HEK293 (cell line): ENCODE results near the gene ASMTL.

Experiments
- CTCF ChIA-PET: fragments of 350-600 bp; formaldehyde crosslinking; extraction: SDS; loops from one replicate; lab custom pipeline; 2021; ENCODE audit warnings: antibody characterized with exemption; lab: Yijun Ruan, JAX
- POLR2A ChIA-PET: fragments of 300-600 bp; formaldehyde crosslinking; extraction: SDS; loops from one replicate; lab custom pipeline; 2020; ENCODE audit warnings: antibody characterized with exemption, inconsistent platforms; lab: Yijun Ruan, JAX
- H3K27ac ChIP-seq: fragments of 200-500 bp; sonication (Bioruptor generic); 2 replicates; pipeline ENCODE4 v1.5.1; 2014; ENCODE audit warnings: low read depth, low read length, control low read depth, inconsistent platforms; ENCODE audit errors: extremely low read depth
- H3K36me3 ChIP-seq, 2 experiments: fragments of 200-500 bp in 1 of 2; sonication (Bioruptor generic) in 1 of 2; 1 replicate in 1 of 2; 2 replicates in 1 of 2; pipeline ENCODE4 v1.5.1; 2014 to 2017; ENCODE audit warnings: inconsistent platforms in 2 of 2, low read length in 2 of 2; ENCODE audit not compliant: control insufficient read depth in 2 of 2, insufficient read depth in 1 of 2
- H3K4me1 ChIP-seq: fragments of 200-500 bp; sonication (Bioruptor generic); 2 replicates; pipeline ENCODE4 v1.5.1; 2014; ENCODE audit warnings: mild to moderate bottlenecking, low read length, inconsistent platforms; ENCODE audit not compliant: control insufficient read depth, insufficient read depth
- H3K4me3 ChIP-seq: 2 replicates; pipeline ENCODE4 v1.5.1; 2011; ENCODE audit warnings: low read depth, mild to moderate bottlenecking, control low read depth, low read length, moderate library complexity
- H3K9me3 ChIP-seq: fragments of 200-500 bp; sonication (Bioruptor generic); 2 replicates; pipeline ENCODE4 v1.5.1; 2014; ENCODE audit warnings: low read depth, low read length, inconsistent platforms; ENCODE audit not compliant: control insufficient read depth, insufficient read depth
- GFI1B ChIP-seq: fragments of 450-650 bp; formaldehyde crosslinking; IDR thresholded peaks from 2 replicates; pipeline ENCODE4 v1.5.1; 2016; ENCODE audit warnings: missing biosample characterization, missing genetic modification characterization
- KLF8 ChIP-seq: fragments of 450-650 bp; formaldehyde crosslinking; IDR thresholded peaks from 2 replicates; pipeline ENCODE4 v1.5.1; 2016; ENCODE audit warnings: missing biosample characterization, missing genetic modification characterization
- ZFP3 ChIP-seq: fragments of 450-650 bp; formaldehyde crosslinking; IDR thresholded peaks from 2 replicates; pipeline ENCODE4 v1.5.1; 2016; ENCODE audit warnings: low read depth, missing biosample characterization, missing genetic modification characterization
- ZNF132 ChIP-seq: fragments of 450-650 bp; formaldehyde crosslinking; IDR thresholded peaks from 2 replicates; pipeline ENCODE4 v1.5.1; 2017; ENCODE audit warnings: missing biosample characterization, missing genetic modification characterization, borderline replicate concordance
- ZNF157 ChIP-seq: fragments of 450-650 bp; formaldehyde crosslinking; IDR thresholded peaks from 2 replicates; pipeline ENCODE4 v1.5.1; 2016; ENCODE audit warnings: missing biosample characterization, missing genetic modification characterization
- ZNF16 ChIP-seq: fragments of 450-650 bp; formaldehyde crosslinking; IDR thresholded peaks from 2 replicates; pipeline ENCODE4 v1.5.1; 2016; ENCODE audit warnings: low read depth, missing biosample characterization, missing genetic modification characterization
- ZNF266 ChIP-seq: fragments of 450-650 bp; formaldehyde crosslinking; IDR thresholded peaks from 2 replicates; pipeline ENCODE4 v1.5.1; 2016; ENCODE audit warnings: missing biosample characterization, missing genetic modification characterization, low read depth
- ZNF48 ChIP-seq: fragments of 450-650 bp; formaldehyde crosslinking; IDR thresholded peaks from 2 replicates; pipeline ENCODE4 v1.5.1; 2016; ENCODE audit warnings: missing biosample characterization, missing genetic modification characterization
- ZNF510 ChIP-seq: fragments of 450-650 bp; formaldehyde crosslinking; IDR thresholded peaks from 2 replicates; pipeline ENCODE4 v1.5.1; 2018; ENCODE audit warnings: mild to moderate bottlenecking, missing genetic modification characterization, missing biosample characterization; ENCODE audit not compliant: insufficient replicate concordance
- ZNF747 ChIP-seq: fragments of 450-650 bp; formaldehyde crosslinking; IDR thresholded peaks from 2 replicates; pipeline ENCODE4 v1.5.1; 2016; ENCODE audit warnings: missing biosample characterization, missing genetic modification characterization
- TF ChIP-seq, protein P1 (sequence below): fragments of 450-650 bp; formaldehyde crosslinking; IDR thresholded peaks from 2 replicates; pipeline ENCODE4 v1.5.1; 2016; ENCODE audit warnings: missing biosample characterization, missing genetic modification characterization
- TF ChIP-seq, protein P2 (sequence below): fragments of 450-650 bp; formaldehyde crosslinking; IDR thresholded peaks from 2 replicates; pipeline ENCODE4 v1.5.1; 2016; ENCODE audit warnings: missing biosample characterization, missing genetic modification characterization
- TF ChIP-seq, protein P3 (sequence below): fragments of 450-650 bp; formaldehyde crosslinking; conservative IDR thresholded peaks from 2 replicates; pipeline ENCODE4 v1.5.1; 2016; ENCODE audit warnings: low read depth, missing biosample characterization, missing genetic modification characterization
- TF ChIP-seq, protein P4 (sequence below): fragments of 450-650 bp; IDR thresholded peaks from 2 replicates; pipeline ENCODE4 v1.5.1; 2018; ENCODE audit warnings: missing biosample characterization, missing genetic modification characterization

Gene ASMTL

DNA sequence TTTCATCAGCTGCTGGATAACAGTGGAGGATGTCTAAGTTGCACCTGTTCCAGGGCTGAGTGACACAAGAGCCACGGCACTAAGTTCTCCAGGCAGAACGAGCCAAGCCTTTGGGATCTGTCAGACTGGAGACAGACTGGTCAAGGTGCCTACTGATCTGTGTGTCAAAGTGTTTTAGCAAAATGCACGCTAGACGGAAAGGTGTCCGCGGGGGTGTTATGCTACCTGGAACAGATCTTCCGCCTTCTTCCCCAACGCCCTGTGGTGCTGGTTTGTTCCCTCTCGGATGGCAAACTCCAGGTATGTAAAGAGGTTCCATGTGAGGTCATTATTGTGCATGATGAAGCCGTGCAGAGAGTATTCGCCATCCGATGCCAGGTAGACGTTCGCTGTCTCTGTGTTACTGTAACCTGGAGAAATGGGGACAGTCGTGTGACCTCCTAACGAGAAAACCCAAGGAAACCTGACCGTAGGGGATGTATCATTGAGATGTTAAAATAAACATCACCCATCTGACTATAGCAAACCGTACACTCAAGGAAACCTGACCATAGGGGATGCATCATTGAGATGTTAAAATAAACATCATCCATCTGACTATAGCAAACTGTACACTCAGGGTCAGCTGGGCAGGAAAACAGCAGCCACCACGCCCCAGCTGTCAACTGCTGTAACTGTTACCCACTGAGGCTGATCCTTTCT lies 31.1 kb downstream of the ASMTL start (continued):
- no peak for TF ChIP-seq ZNF747 (tag by site-specific recombination)
- TF ChIP-seq, protein P1, sequence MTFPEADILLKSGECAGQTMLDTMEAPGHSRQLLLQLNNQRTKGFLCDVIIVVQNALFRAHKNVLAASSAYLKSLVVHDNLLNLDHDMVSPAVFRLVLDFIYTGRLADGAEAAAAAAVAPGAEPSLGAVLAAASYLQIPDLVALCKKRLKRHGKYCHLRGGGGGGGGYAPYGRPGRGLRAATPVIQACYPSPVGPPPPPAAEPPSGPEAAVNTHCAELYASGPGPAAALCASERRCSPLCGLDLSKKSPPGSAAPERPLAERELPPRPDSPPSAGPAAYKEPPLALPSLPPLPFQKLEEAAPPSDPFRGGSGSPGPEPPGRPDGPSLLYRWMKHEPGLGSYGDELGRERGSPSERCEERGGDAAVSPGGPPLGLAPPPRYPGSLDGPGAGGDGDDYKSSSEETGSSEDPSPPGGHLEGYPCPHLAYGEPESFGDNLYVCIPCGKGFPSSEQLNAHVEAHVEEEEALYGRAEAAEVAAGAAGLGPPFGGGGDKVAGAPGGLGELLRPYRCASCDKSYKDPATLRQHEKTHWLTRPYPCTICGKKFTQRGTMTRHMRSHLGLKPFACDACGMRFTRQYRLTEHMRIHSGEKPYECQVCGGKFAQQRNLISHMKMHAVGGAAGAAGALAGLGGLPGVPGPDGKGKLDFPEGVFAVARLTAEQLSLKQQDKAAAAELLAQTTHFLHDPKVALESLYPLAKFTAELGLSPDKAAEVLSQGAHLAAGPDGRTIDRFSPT (tag by site-specific recombination) = no peak
- TF ChIP-seq, protein P2, sequence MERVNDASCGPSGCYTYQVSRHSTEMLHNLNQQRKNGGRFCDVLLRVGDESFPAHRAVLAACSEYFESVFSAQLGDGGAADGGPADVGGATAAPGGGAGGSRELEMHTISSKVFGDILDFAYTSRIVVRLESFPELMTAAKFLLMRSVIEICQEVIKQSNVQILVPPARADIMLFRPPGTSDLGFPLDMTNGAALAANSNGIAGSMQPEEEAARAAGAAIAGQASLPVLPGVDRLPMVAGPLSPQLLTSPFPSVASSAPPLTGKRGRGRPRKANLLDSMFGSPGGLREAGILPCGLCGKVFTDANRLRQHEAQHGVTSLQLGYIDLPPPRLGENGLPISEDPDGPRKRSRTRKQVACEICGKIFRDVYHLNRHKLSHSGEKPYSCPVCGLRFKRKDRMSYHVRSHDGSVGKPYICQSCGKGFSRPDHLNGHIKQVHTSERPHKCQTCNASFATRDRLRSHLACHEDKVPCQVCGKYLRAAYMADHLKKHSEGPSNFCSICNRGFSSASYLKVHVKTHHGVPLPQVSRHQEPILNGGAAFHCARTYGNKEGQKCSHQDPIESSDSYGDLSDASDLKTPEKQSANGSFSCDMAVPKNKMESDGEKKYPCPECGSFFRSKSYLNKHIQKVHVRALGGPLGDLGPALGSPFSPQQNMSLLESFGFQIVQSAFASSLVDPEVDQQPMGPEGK (tag by site-specific recombination) = no peak

DNA sequence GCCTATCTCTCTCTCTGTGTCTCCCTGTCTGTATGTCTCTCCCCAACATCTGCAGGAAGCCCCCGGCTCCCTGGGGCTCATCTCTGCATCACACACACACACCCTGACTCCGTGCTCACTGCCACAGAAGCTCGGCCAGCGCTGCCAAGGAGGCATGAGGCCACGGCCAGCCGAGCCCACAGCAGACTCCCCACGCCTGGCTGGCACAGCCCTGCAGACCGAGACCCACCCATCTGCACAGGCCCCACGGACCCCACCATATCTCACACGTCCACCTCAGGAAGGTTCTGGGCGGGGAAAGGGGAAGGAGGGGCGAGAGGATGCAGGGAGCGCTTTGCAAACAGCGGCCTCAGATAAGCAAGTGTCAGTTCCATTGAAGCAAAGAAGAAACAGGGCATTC lies 32.3 kb downstream of the ASMTL start:
- CTCF ChIA-PET = no interaction called here
- Histone ChIP-seq H3K27ac (no peak overlapping the region), H3K9me3 (no peaks in the 10 kb centered on the region; the same call in 1 of the 2 replicates)
- TF ChIP-seq ZNF16 (tag by site-specific recombination) (0 out of 2 replicates have a peak, but pooled peaks have one; percentile 1), ZNF132 (tag by site-specific recombination) (no peak), ZFP3 (tag by site-specific recombination) (no peak), ZNF510 (no peak), KLF8 (no peak)
- TF ChIP-seq, protein P3, sequence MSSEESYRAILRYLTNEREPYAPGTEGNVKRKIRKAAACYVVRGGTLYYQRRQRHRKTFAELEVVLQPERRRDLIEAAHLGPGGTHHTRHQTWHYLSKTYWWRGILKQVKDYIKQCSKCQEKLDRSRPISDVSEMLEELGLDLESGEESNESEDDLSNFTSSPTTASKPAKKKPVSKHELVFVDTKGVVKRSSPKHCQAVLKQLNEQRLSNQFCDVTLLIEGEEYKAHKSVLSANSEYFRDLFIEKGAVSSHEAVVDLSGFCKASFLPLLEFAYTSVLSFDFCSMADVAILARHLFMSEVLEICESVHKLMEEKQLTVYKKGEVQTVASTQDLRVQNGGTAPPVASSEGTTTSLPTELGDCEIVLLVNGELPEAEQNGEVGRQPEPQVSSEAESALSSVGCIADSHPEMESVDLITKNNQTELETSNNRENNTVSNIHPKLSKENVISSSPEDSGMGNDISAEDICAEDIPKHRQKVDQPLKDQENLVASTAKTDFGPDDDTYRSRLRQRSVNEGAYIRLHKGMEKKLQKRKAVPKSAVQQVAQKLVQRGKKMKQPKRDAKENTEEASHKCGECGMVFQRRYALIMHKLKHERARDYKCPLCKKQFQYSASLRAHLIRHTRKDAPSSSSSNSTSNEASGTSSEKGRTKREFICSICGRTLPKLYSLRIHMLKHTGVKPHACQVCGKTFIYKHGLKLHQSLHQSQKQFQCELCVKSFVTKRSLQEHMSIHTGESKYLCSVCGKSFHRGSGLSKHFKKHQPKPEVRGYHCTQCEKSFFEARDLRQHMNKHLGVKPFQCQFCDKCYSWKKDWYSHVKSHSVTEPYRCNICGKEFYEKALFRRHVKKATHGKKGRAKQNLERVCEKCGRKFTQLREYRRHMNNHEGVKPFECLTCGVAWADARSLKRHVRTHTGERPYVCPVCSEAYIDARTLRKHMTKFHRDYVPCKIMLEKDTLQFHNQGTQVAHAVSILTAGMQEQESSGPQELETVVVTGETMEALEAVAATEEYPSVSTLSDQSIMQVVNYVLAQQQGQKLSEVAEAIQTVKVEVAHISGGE (tag by site-specific recombination) = no peak
- TF ChIP-seq, all 188 proteins: peak for 1
- POLR2A ChIA-PET = no interaction called here
- no peak overlapping the region for H3K4me3 ChIP-seq
- peaks cover 13 to 40% of the 10 kb centered on the region in 2 experiments; a peak in 2 of 3 replicates for H3K36me3 ChIP-seq
- no peaks in the 10 kb centered on the region for H3K4me1 ChIP-seq

DNA sequence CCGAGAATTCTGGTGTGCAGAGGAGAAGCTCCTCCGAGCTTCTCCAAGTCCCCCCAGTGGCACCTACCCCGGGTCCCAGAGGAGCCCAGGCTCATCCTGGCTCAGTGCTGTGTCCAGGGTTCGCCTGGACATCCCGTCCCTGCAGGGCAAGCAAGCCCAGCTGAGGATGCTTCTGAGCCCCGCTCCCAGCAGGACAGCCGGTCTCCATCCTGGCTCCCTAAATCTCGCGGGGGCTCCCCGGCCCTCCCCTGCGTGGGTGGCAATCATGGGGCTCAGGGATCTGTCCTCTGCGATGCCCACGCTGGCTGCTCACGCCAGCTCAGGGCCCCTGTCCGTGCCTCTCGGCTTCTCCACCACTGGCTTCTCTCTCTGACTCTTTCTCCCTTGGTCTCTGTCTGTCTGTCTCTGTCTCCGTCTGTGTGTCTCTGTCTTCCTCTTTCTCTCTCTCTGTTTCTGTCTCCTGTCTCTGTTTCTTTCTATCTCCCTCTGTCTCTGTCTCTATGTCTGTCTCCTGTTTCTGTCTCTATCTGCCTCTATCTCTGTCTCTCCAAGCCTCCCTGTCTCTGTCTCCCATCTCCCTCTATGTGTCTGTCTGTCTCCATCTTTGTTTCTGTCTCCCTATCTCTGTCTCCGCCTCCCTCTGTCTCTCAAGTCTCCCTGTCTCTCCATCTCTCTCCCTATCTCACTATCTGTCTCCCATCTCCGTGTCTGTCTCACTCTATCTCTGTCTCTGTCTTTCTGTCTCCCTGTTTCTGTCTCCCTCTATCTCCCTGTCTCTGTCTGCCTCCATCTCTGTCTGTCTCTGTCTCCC lies 33.0 kb downstream of the ASMTL start:
- Histone ChIP-seq H3K36me3 (peaks cover 13 to 36% of the 10 kb centered on the region in 2 experiments; a peak in 2 of 3 replicates), H3K27ac (no peak overlapping the region), H3K4me3 (no peak overlapping the region), H3K9me3 (no peaks in the 10 kb centered on the region; the same call in 1 of the 2 replicates), H3K4me1 (no peaks in the 10 kb centered on the region)
- POLR2A ChIA-PET = no interaction called here
- TF ChIP-seq ZNF48 (tag by site-specific recombination) = 0 out of 2 replicates have a peak, but pooled peaks have one; percentile 68
- 0 out of 2 replicates have a peak, but pooled peaks have one; percentile 11 for TF ChIP-seq ZNF157 (tag by site-specific recombination)
- TF ChIP-seq, protein P4, sequence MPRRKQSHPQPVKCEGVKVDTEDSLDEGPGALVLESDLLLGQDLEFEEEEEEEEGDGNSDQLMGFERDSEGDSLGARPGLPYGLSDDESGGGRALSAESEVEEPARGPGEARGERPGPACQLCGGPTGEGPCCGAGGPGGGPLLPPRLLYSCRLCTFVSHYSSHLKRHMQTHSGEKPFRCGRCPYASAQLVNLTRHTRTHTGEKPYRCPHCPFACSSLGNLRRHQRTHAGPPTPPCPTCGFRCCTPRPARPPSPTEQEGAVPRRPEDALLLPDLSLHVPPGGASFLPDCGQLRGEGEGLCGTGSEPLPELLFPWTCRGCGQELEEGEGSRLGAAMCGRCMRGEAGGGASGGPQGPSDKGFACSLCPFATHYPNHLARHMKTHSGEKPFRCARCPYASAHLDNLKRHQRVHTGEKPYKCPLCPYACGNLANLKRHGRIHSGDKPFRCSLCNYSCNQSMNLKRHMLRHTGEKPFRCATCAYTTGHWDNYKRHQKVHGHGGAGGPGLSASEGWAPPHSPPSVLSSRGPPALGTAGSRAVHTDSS (tag by site-specific recombination) = no peak
- 0 out of 2 replicates have a peak, but pooled peaks have one; percentile 3 for TF ChIP-seq ZNF16 (tag by site-specific recombination)
- no peak for TF ChIP-seq GFI1B (tag by site-specific recombination)
- TF ChIP-seq ZNF266 = peak; percentile 10; the same call in 1 of the 2 replicates
- CTCF ChIA-PET = no interaction called here
